ENCODE data around the gene VPS37C. TPM values are rescaled to one million over a fixed set of nuclear protein-coding genes. Genes with fewer than 3 reads are reported as not detected.
"Not testable (repeated sequence)": the region's sequence is repeated elsewhere in the genome, so short reads cannot be mapped to it uniquely, and the experiment has no call there.

Gene VPS37C
- total and polyA plus RNA-seq, 2 of the 13 experiments (the other 11 are each of a cell fraction or from before 2014, with no cell fraction given), result 7.5 to 8.8 TPM

- CTCF ChIA-PET (ENCODE audit: low intra/inter-chr PET ratio, low total read pairs), result no interaction called here
- no TSS peak for BruUV-seq (replicated peaks)
- Histone ChIP-seq H3K36me3 (replicated peaks in 1 of 2; ENCODE audit: control insufficient read depth in 1 of 2, insufficient read depth in 2 of 2, low read length in 2 of 2) (no peaks in the 10 kb centered on the region), H3K27ac (ENCODE audit: extremely low read length, insufficient read depth, low read length) (no peak overlapping the region), H3K79me2 (ENCODE audit: insufficient read depth, low read length) (no peaks in the 10 kb centered on the region), H3K9me3 (ENCODE audit: low read length) (peaks cover 8% of the 10 kb centered on the region; the same call in 1 of the 2 replicates), H3K4me3 (replicated peaks in 1 of 3; ENCODE audit: insufficient read depth in 1 of 3, low read depth in 2 of 3, low read length in 3 of 3) (no peak overlapping the region), H3K9ac (ENCODE audit: insufficient read depth, low read depth, low read length) (no peak overlapping the region), H4K20me1 (ENCODE audit: insufficient read depth, low read length) (no peaks in the 10 kb centered on the region), H2AFZ (ENCODE audit: low read length) (no peak overlapping the region), H3K27me3 (ENCODE audit: control insufficient read depth in 1 of 2, insufficient read depth in 2 of 2, low read length in 2 of 2) (peaks cover 2 to 10% of the 10 kb centered on the region in 2 experiments; a peak in 1 of 5 replicates), H3K4me1 (ENCODE audit: insufficient read depth, low read length) (no peaks in the 10 kb centered on the region), H3K4me2 (ENCODE audit: low read depth, low read length) (no peak overlapping the region)
- TF ChIP-seq ZNF331 (CRISPR knock-in tag; IDR thresholded peaks at IDR 0.05) (no peak), TAF1 (CRISPR knock-in tag; IDR thresholded peaks at IDR 0.05) (no peak), MED1 (CRISPR knock-in tag; IDR thresholded peaks at IDR 0.05) (no peak), SP1 (IDR thresholded peaks at IDR 0.05) (no peak), SP1 (CRISPR knock-in tag; IDR thresholded peaks at IDR 0.05) (no peak)
- TF ChIP-seq, protein P1, sequence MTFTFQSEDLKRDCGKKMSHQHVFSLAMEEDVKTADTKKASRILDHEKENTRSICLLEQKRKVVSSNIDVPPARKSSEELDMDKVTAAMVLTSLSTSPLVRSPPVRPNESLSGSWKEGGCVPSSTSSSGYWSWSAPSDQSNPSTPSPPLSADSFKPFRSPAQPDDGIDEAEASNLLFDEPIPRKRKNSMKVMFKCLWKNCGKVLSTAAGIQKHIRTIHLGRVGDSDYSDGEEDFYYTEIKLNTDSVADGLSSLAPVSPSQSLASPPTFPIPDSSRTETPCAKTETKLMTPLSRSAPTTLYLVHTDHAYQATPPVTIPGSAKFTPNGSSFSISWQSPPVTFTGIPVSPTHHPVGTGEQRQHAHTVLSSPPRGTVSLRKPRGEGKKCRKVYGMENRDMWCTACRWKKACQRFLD (CRISPR knock-in tag; IDR thresholded peaks at IDR 0.05; ENCODE audit: borderline replicate concordance), result no peak
- TF ChIP-seq, protein P2, sequence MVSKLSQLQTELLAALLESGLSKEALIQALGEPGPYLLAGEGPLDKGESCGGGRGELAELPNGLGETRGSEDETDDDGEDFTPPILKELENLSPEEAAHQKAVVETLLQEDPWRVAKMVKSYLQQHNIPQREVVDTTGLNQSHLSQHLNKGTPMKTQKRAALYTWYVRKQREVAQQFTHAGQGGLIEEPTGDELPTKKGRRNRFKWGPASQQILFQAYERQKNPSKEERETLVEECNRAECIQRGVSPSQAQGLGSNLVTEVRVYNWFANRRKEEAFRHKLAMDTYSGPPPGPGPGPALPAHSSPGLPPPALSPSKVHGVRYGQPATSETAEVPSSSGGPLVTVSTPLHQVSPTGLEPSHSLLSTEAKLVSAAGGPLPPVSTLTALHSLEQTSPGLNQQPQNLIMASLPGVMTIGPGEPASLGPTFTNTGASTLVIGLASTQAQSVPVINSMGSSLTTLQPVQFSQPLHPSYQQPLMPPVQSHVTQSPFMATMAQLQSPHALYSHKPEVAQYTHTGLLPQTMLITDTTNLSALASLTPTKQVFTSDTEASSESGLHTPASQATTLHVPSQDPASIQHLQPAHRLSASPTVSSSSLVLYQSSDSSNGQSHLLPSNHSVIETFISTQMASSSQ (IDR thresholded peaks at IDR 0.05; ENCODE audit: low read depth), result no peak
- TF ChIP-seq, protein P2 (CRISPR knock-in tag; IDR thresholded peaks at IDR 0.05; ENCODE audit: borderline replicate concordance), result no peak
- DNase-seq (ENCODE audit: low spot score), result no peak
- no peak for FAIRE-seq
- POLR2A ChIA-PET, result no interaction called here
- in situ Hi-C loops (cut with HindIII; ENCODE audit: extremely low pct_ligation_motif_present, low pct_unique_long_range_greater_than_20kb) (no loop called here), intact Hi-C loops (cut with micrococcal nuclease; ENCODE audit: unreplicated experiment) (no loop called here)
- no peak for ATAC-seq
- WGBS (ENCODE audit: low lambda C conversion rate), result 0% methylated on average over 3 of the region's 4 CpGs
These were observed 62.4 kb downstream of the VPS37C start for GRCh38 chr11:61098778-61099177.

GRCh38 chr11:61098261-61098660 lies 63.0 kb downstream of the VPS37C start:
- H3K4me1 ChIP-seq (ENCODE audit: insufficient read depth, low read length); FAIRE-seq; H2AFZ ChIP-seq (ENCODE audit: low read length); BruUV-seq (replicated peaks); H3K4me2 ChIP-seq (ENCODE audit: low read depth, low read length); H3K79me2 ChIP-seq (ENCODE audit: insufficient read depth, low read length); in situ Hi-C loops (cut with HindIII; ENCODE audit: extremely low pct_ligation_motif_present, low pct_unique_long_range_greater_than_20kb); DNase-seq (ENCODE audit: low spot score); H3K9me3 ChIP-seq (ENCODE audit: low read length); H3K36me3 ChIP-seq (replicated peaks in 1 of 2; ENCODE audit: control insufficient read depth in 1 of 2, insufficient read depth in 2 of 2, low read length in 2 of 2); CTCF ChIA-PET (ENCODE audit: low intra/inter-chr PET ratio, low total read pairs); H3K9ac ChIP-seq (ENCODE audit: insufficient read depth, low read depth, low read length); H3K4me3 ChIP-seq (replicated peaks in 1 of 3; ENCODE audit: insufficient read depth in 1 of 3, low read depth in 2 of 3, low read length in 3 of 3); H4K20me1 ChIP-seq (ENCODE audit: insufficient read depth, low read length); H3K27ac ChIP-seq (ENCODE audit: extremely low read length, insufficient read depth, low read length); POLR2A ChIA-PET; intact Hi-C loops (cut with micrococcal nuclease; ENCODE audit: unreplicated experiment); ATAC-seq: not testable (repeated sequence)
- peaks cover 2 to 10% of the 10 kb centered on the region in 2 experiments; a peak in 1 of 5 replicates for H3K27me3 ChIP-seq (ENCODE audit: control insufficient read depth in 1 of 2, insufficient read depth in 2 of 2, low read length in 2 of 2)
- WGBS (ENCODE audit: low lambda C conversion rate), result 0% methylated on average over 2 of the region's 2 CpGs

All from HepG2 (cell line).